WTC11 (cell line): ENCODE results near the gene SNTN. TPM values are rescaled to one million over a fixed set of nuclear protein-coding genes. Genes with fewer than 3 reads are reported as not detected.

Source experiments
- ATAC-seq: fragments of 200-7000 bp; cut with Tn5 transposase; 2 replicates; pipeline ENCODE4 v1.10.0; 2021; ENCODE audit warnings: mild to moderate bottlenecking, moderate library complexity
- CTCF ChIA-PET: fragments of 300-600 bp; sonication (Branson Sonifier 250); formaldehyde crosslinking; loops from one replicate; lab custom pipeline; 2021; ENCODE audit warnings: antibody characterized with exemption; lab: Charles Lee
- POLR2A ChIA-PET: fragments of 350-600 bp; sonication (Branson Sonifier 250); formaldehyde crosslinking; loops from one replicate; lab custom pipeline; 2021; ENCODE audit warnings: antibody characterized with exemption; lab: Charles Lee
- DNase-seq: peaks from one replicate; pipeline ENCODE4 v3.0.0; 2021; ENCODE audit warnings: low spot score
- H3K27ac Mint-ChIP-seq: 2 replicates; pipeline ENCODE4 v1.8.0; 2021; ENCODE audit warnings: mixed read lengths
- H3K27me3 Mint-ChIP-seq: 2 replicates; pipeline ENCODE4 v1.8.0; 2021; ENCODE audit warnings: low read depth, mild to moderate bottlenecking, moderate library complexity, mixed read lengths
- H3K36me3 Mint-ChIP-seq: 2 replicates; pipeline ENCODE4 v1.8.0; 2021; ENCODE audit warnings: mixed read lengths
- H3K4me1 Mint-ChIP-seq: 2 replicates; pipeline ENCODE4 v1.8.0; 2022; ENCODE audit warnings: mixed read lengths
- H3K4me3 Mint-ChIP-seq: 2 replicates; pipeline ENCODE4 v1.8.0; 2021; ENCODE audit warnings: mild to moderate bottlenecking, moderate library complexity, mixed read lengths
- H3K9me3 Mint-ChIP-seq: 2 replicates; pipeline ENCODE4 v1.8.0; 2021; ENCODE audit warnings: mixed read lengths
- ATF1 ChIP-seq: sonication (generic); formaldehyde crosslinking; IDR thresholded peaks from 2 replicates; pipeline ENCODE4 v1.8.1; 2023; ENCODE audit warnings: mild to moderate bottlenecking, moderate library complexity, missing genetic modification reagents
- ATF2 ChIP-seq: sonication (generic); formaldehyde crosslinking; IDR thresholded peaks from 2 replicates; pipeline ENCODE4 v1.8.1; 2022; ENCODE audit warnings: low read depth, missing genetic modification reagents, borderline replicate concordance
- ATF6 ChIP-seq: sonication (generic); formaldehyde crosslinking; IDR thresholded peaks from 2 replicates; pipeline ENCODE4 v1.8.1; 2023; ENCODE audit warnings: mild to moderate bottlenecking, missing genetic modification reagents
- EMX1 ChIP-seq: fragments of 250-450 bp; sonication (Bioruptor Pico); IDR thresholded peaks from 2 replicates; pipeline ENCODE4 v1.8.0; 2021; ENCODE audit warnings: mild to moderate bottlenecking
- ETV6 ChIP-seq: sonication (generic); formaldehyde crosslinking; IDR thresholded peaks from 2 replicates; pipeline ENCODE4 v1.8.1; 2022; ENCODE audit warnings: mild to moderate bottlenecking, missing genetic modification reagents
- GTF2I ChIP-seq: fragments of 250-450 bp; sonication (Bioruptor Pico); conservative IDR thresholded peaks from 2 replicates; pipeline ENCODE4 v1.4.0; 2021; ENCODE audit warnings: mild to moderate bottlenecking
- NFE2L1 ChIP-seq: sonication (generic); formaldehyde crosslinking; IDR thresholded peaks from 2 replicates; pipeline ENCODE4 v1.8.1; 2023; ENCODE audit warnings: missing genetic modification reagents
- PREB ChIP-seq: sonication (generic); formaldehyde crosslinking; IDR thresholded peaks from 2 replicates; pipeline ENCODE4 v1.8.1; 2022; ENCODE audit warnings: mild to moderate bottlenecking, missing genetic modification reagents, moderate library complexity, borderline replicate concordance
- SOX15 ChIP-seq: fragments of 250-450 bp; sonication (Bioruptor Pico); IDR thresholded peaks from 2 replicates; pipeline ENCODE4 v1.9.0; 2021; ENCODE audit warnings: mild to moderate bottlenecking
- ZBTB21 ChIP-seq: sonication (generic); formaldehyde crosslinking; IDR thresholded peaks from 2 replicates; pipeline ENCODE4 v1.8.1; 2023; ENCODE audit warnings: mild to moderate bottlenecking, missing genetic modification reagents, borderline replicate concordance
- ZBTB43 ChIP-seq: sonication (generic); formaldehyde crosslinking; IDR thresholded peaks from 2 replicates; pipeline ENCODE4 v1.8.1; 2023; ENCODE audit warnings: mild to moderate bottlenecking, missing genetic modification reagents
- ZMAT4 ChIP-seq: fragments of 250-450 bp; sonication (Bioruptor Pico); IDR thresholded peaks from 2 replicates; pipeline ENCODE4 v1.9.0; 2021; ENCODE audit warnings: mild to moderate bottlenecking
- ZNF138 ChIP-seq: sonication (generic); formaldehyde crosslinking; conservative IDR thresholded peaks from 2 replicates; pipeline ENCODE4 v1.8.1; 2022; ENCODE audit warnings: mild to moderate bottlenecking, moderate library complexity, missing genetic modification reagents
- ZNF425 ChIP-seq: fragments of 250-450 bp; sonication (Bioruptor Pico); conservative IDR thresholded peaks from 2 replicates; pipeline ENCODE4 v1.9.0; 2021; ENCODE audit warnings: mild to moderate bottlenecking
- total RNA-seq: library from RNA; stranded (reverse); gene quantifications from 3 replicates; pipeline ENCODE4 v1.2.3, GENCODE V29; 2021
- TF ChIP-seq, protein P1 (sequence below): sonication (generic); formaldehyde crosslinking; IDR thresholded peaks from 2 replicates; pipeline ENCODE4 v1.8.1; 2023; ENCODE audit warnings: mild to moderate bottlenecking, moderate library complexity, missing genetic modification reagents
- TF ChIP-seq, protein P2 (sequence below): fragments of 250-450 bp; sonication (Bioruptor Pico); IDR thresholded peaks from 2 replicates; pipeline ENCODE4 v2.1.2; 2022; ENCODE audit warnings: mild to moderate bottlenecking, moderate library complexity
- TF ChIP-seq, protein P3 (sequence below): sonication (generic); formaldehyde crosslinking; IDR thresholded peaks from 2 replicates; pipeline ENCODE4 v1.8.0; 2023; ENCODE audit warnings: missing genetic modification reagents

The SNTN gene
- total RNA-seq, 1 experiment from 2014 or later, result not detected

DNA sequence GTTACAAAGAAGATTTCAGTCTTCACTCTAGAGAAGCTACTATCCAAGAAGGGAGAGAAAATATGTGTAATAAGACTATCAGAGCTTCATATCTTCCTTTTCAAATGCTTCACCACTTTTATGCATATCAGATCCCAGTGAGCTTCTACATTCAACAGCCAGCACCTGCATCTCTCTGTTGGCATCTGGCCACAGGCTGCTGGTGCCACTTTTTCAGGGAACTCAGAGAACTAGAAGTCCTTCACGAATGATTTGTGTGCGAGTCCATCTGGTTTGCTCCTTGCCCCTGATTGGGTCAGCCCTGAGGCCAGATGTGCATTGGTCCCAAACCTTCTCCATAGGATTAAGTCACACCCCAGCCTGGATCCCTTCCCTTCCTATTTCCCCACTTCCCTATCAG is 22.1 kb downstream of the SNTN start (continued):
- TF ChIP-seq, protein P1, sequence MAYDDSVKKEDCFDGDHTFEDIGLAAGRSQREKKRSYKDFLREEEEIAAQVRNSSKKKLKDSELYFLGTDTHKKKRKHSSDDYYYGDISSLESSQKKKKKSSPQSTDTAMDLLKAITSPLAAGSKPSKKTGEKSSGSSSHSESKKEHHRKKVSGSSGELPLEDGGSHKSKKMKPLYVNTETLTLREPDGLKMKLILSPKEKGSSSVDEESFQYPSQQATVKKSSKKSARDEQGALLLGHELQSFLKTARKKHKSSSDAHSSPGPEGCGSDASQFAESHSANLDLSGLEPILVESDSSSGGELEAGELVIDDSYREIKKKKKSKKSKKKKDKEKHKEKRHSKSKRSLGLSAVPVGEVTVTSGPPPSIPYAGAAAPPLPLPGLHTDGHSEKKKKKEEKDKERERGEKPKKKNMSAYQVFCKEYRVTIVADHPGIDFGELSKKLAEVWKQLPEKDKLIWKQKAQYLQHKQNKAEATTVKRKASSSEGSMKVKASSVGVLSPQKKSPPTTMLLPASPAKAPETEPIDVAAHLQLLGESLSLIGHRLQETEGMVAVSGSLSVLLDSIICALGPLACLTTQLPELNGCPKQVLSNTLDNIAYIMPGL (CRISPR knock-in tag), result no peak
- no peak for TF ChIP-seq ZBTB43 (CRISPR knock-in tag)
- no peak for TF ChIP-seq ATF1 (CRISPR knock-in tag)
- no peak for TF ChIP-seq ZBTB21
- no peak for TF ChIP-seq ZMAT4 (CRISPR knock-in tag)
- no peak for TF ChIP-seq GTF2I
- TF ChIP-seq, protein P2, sequence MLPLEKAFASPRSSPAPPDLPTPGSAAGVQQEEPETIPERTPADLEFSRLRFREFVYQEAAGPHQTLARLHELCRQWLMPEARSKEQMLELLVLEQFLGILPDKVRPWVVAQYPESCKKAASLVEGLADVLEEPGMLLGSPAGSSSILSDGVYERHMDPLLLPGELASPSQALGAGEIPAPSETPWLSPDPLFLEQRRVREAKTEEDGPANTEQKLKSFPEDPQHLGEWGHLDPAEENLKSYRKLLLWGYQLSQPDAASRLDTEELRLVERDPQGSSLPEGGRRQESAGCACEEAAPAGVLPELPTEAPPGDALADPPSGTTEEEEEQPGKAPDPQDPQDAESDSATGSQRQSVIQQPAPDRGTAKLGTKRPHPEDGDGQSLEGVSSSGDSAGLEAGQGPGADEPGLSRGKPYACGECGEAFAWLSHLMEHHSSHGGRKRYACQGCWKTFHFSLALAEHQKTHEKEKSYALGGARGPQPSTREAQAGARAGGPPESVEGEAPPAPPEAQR (CRISPR knock-in tag), result no peak

- ATAC-seq, result no peak
These were observed 26.7 kb downstream of the SNTN start for GRCh38 chr3:63679186-63679585.

More at GRCh38 chr3:63679186-63679585, 26.7 kb downstream of the SNTN start:
- TF ChIP-seq ATF2 (CRISPR knock-in tag) (no peak), SOX15 (CRISPR knock-in tag) (no peak), ETV6 (no peak), ATF6 (CRISPR knock-in tag) (no peak), ZNF138 (no peak), NFE2L1 (CRISPR knock-in tag) (no peak), EMX1 (no peak), ZNF425 (no peak), PREB (no peak)
- TF ChIP-seq, protein P3, sequence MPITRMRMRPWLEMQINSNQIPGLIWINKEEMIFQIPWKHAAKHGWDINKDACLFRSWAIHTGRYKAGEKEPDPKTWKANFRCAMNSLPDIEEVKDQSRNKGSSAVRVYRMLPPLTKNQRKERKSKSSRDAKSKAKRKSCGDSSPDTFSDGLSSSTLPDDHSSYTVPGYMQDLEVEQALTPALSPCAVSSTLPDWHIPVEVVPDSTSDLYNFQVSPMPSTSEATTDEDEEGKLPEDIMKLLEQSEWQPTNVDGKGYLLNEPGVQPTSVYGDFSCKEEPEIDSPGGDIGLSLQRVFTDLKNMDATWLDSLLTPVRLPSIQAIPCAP (CRISPR knock-in tag), result no peak
- Mint-ChIP-seq H3K9me3 (no peaks in the 10 kb centered on the region), H3K4me1 (no peaks in the 10 kb centered on the region), H3K4me3 (no peak overlapping the region), H3K27ac (no peak overlapping the region), H3K27me3 (no peaks in the 10 kb centered on the region), H3K36me3 (no peaks in the 10 kb centered on the region)
- CTCF ChIA-PET, result no interaction called here
- no peak for DNase-seq
- POLR2A ChIA-PET, result no interaction called here
